Mesendoderm (in vitro differentiated cells): ENCODE measurements around the gene CLEC18A.

Experiments
- DNase-seq: peaks from one replicate; pipeline ENCODE4 v3.0.0; 2013
- H2AK5ac ChIP-seq: 2 replicates; pipeline ENCODE4 v1.6.1; 2013; ENCODE audit warnings: low read length, inconsistent platforms
- H2BK120ac ChIP-seq: 2 replicates; pipeline ENCODE4 v1.6.1; 2013; ENCODE audit warnings: low read depth, mild to moderate bottlenecking, low read length, moderate library complexity, mixed read lengths
- H2BK15ac ChIP-seq: replicated peaks from 2 replicates; pipeline ENCODE4 v1.6.1; 2013; ENCODE audit warnings: low read depth, mild to moderate bottlenecking, moderate library complexity
- H2BK5ac ChIP-seq: 2 replicates; pipeline ENCODE4 v1.6.1; 2013; ENCODE audit warnings: low read length, inconsistent platforms
- H3K18ac ChIP-seq: 2 replicates; pipeline ENCODE4 v1.6.1; 2013; ENCODE audit warnings: mild to moderate bottlenecking, low read length, mixed read lengths
- H3K23ac ChIP-seq: one replicate; pipeline ENCODE4 v1.6.1; 2013; ENCODE audit warnings: low read length
- H3K27ac ChIP-seq: 2 replicates; pipeline ENCODE4 v1.5.1; 2013; ENCODE audit warnings: low read depth, mild to moderate bottlenecking, inconsistent platforms, low read length, moderate library complexity
- H3K27me3 ChIP-seq: 2 replicates; pipeline ENCODE4 v1.6.1; 2013; ENCODE audit warnings: low read length, control low read depth, mild to moderate bottlenecking, inconsistent platforms; ENCODE audit not compliant: insufficient read depth, poor library complexity
- H3K36me3 ChIP-seq: 2 replicates; pipeline ENCODE4 v1.6.1; 2013; ENCODE audit warnings: low read length, inconsistent platforms; ENCODE audit not compliant: control insufficient read depth, insufficient read depth
- H3K4ac ChIP-seq: one replicate; pipeline ENCODE4 v1.6.1; 2013; ENCODE audit warnings: low read depth, mild to moderate bottlenecking, low read length, moderate library complexity
- H3K4me1 ChIP-seq: 2 replicates; pipeline ENCODE4 v1.6.1; 2013; ENCODE audit warnings: low read depth, low read length, inconsistent platforms; ENCODE audit not compliant: control insufficient read depth
- H3K4me2 ChIP-seq: 2 replicates; pipeline ENCODE4 v1.6.1; 2013; ENCODE audit warnings: low read length
- H3K4me3 ChIP-seq: 2 replicates; pipeline ENCODE4 v1.5.1; 2013; ENCODE audit warnings: mild to moderate bottlenecking, low read length
- H3K56ac ChIP-seq: one replicate; pipeline ENCODE4 v1.6.1; 2013; ENCODE audit warnings: low read length
- H3K79me1 ChIP-seq: 2 replicates; pipeline ENCODE4 v1.6.1; 2013; ENCODE audit warnings: low read length, inconsistent platforms
- H3K79me2 ChIP-seq: 2 replicates; pipeline ENCODE4 v1.6.1; 2013; ENCODE audit warnings: mild to moderate bottlenecking, low read length; ENCODE audit not compliant: control insufficient read depth, insufficient read depth
- H3K9ac ChIP-seq: 2 replicates; pipeline ENCODE4 v1.6.1; 2013; ENCODE audit warnings: low read length, inconsistent platforms
- H4K5ac ChIP-seq: one replicate; pipeline ENCODE4 v1.6.1; 2013; ENCODE audit warnings: low read length
- H4K8ac ChIP-seq: one replicate; pipeline ENCODE4 v1.6.1; 2013; ENCODE audit warnings: low read depth, mild to moderate bottlenecking, control low read depth, low read length, moderate library complexity
- WGBS: extraction: QIAGEN DNeasy Blood & Tissue Kit; methylation state at CpG from one replicate; pipeline ENCODE4 v1.1.7; 2013; ENCODE audit warnings: low lambda C conversion rate, missing lambda C conversion rate; ENCODE audit not compliant: insufficient coverage; ENCODE audit errors: extremely low coverage; 5-methylcytosine and 5-hydroxymethylcytosine counted together

The CLEC18A gene

GRCh38 chr16:69931631-69932030 lies 19.5 kb upstream of the CLEC18A start:
- no peak for DNase-seq
- Histone ChIP-seq H3K27ac (no peak overlapping the region), H3K23ac (no peak overlapping the region), H3K79me2 (no peaks in the 10 kb centered on the region), H2BK15ac (no peak overlapping the region), H2AK5ac (no peak overlapping the region), H3K4me1 (no peaks in the 10 kb centered on the region), H3K4ac (no peak overlapping the region), H4K5ac (no peak overlapping the region), H3K27me3 (no peaks in the 10 kb centered on the region), H3K9ac (no peak overlapping the region), H2BK5ac (no peak overlapping the region), H3K36me3 (no peaks in the 10 kb centered on the region), H3K4me2 (no peak overlapping the region), H3K79me1 (no peaks in the 10 kb centered on the region), H3K18ac (no peak overlapping the region), H4K8ac (no peak overlapping the region), H3K4me3 (no peak overlapping the region), H2BK120ac (no peak overlapping the region), H3K56ac (no peak overlapping the region)
- no CpG with 5 or more reads among the region's 13 CpGs for WGBS

GRCh38 chr16:69932228-69932627 lies 18.9 kb upstream of the CLEC18A start:
- Histone ChIP-seq H3K79me1 (no peaks in the 10 kb centered on the region), H3K56ac (no peak overlapping the region), H4K8ac (no peak overlapping the region), H2BK15ac (no peak overlapping the region), H3K27me3 (no peaks in the 10 kb centered on the region), H2BK5ac (no peak overlapping the region), H4K5ac (no peak overlapping the region), H3K79me2 (no peaks in the 10 kb centered on the region), H3K9ac (no peak overlapping the region), H3K4ac (no peak overlapping the region), H3K27ac (no peak overlapping the region), H2AK5ac (no peak overlapping the region), H3K4me3 (no peak overlapping the region), H3K18ac (no peak overlapping the region), H3K4me2 (no peak overlapping the region), H2BK120ac (no peak overlapping the region), H3K23ac (no peak overlapping the region), H3K36me3 (no peaks in the 10 kb centered on the region), H3K4me1 (no peaks in the 10 kb centered on the region)
- WGBS = no CpG with 5 or more reads among the region's 9 CpGs
- no peak for DNase-seq

- no CpG with 5 or more reads among the region's 27 CpGs for WGBS
- Histone ChIP-seq H2BK5ac (no peak overlapping the region), H2BK15ac (no peak overlapping the region), H3K27ac (no peak overlapping the region), H3K4me3 (no peak overlapping the region), H3K4ac (no peak overlapping the region), H3K18ac (no peak overlapping the region), H3K4me2 (no peak overlapping the region), H3K9ac (no peak overlapping the region), H3K36me3 (no peaks in the 10 kb centered on the region), H3K23ac (no peak overlapping the region), H3K79me1 (no peaks in the 10 kb centered on the region), H3K56ac (no peak overlapping the region), H4K5ac (no peak overlapping the region), H2BK120ac (no peak overlapping the region), H3K4me1 (no peaks in the 10 kb centered on the region), H3K79me2 (no peaks in the 10 kb centered on the region), H3K27me3 (no peaks in the 10 kb centered on the region), H2AK5ac (no peak overlapping the region), H4K8ac (no peak overlapping the region)
- DNase-seq = no peak
Measured at GRCh38 chr16:69932691-69933392, 18.3 kb upstream of the CLEC18A start.

- Histone ChIP-seq H2BK5ac (no peak overlapping the region), H3K56ac (no peak overlapping the region), H2AK5ac (no peak overlapping the region), H3K4ac (no peak overlapping the region), H3K36me3 (no peaks in the 10 kb centered on the region), H2BK120ac (no peak overlapping the region), H4K8ac (no peak overlapping the region), H3K27ac (no peak overlapping the region), H3K79me2 (no peaks in the 10 kb centered on the region), H3K4me1 (no peaks in the 10 kb centered on the region), H3K23ac (no peak overlapping the region), H2BK15ac (no peak overlapping the region), H3K4me2 (no peak overlapping the region), H3K18ac (no peak overlapping the region), H4K5ac (no peak overlapping the region), H3K9ac (no peak overlapping the region), H3K27me3 (no peaks in the 10 kb centered on the region), H3K79me1 (no peaks in the 10 kb centered on the region), H3K4me3 (no peak overlapping the region)
- no peak for DNase-seq
- WGBS = no CpG with 5 or more reads among the region's 10 CpGs
Measured at GRCh38 chr16:69934044-69934443, 17.1 kb upstream of the CLEC18A start.

GRCh38 chr16:69934751-69935150 lies 16.4 kb upstream of the CLEC18A start:
- Histone ChIP-seq H2BK5ac (no peak overlapping the region), H2BK15ac (no peak overlapping the region), H3K4me3 (no peak overlapping the region), H3K23ac (no peak overlapping the region), H3K18ac (no peak overlapping the region), H3K79me2 (no peaks in the 10 kb centered on the region), H3K27me3 (no peaks in the 10 kb centered on the region), H2AK5ac (no peak overlapping the region), H3K4me1 (no peaks in the 10 kb centered on the region), H3K56ac (no peak overlapping the region), H3K79me1 (no peaks in the 10 kb centered on the region), H3K27ac (no peak overlapping the region), H3K9ac (no peak overlapping the region), H2BK120ac (no peak overlapping the region), H3K36me3 (no peaks in the 10 kb centered on the region), H3K4ac (no peak overlapping the region), H4K8ac (no peak overlapping the region), H4K5ac (no peak overlapping the region), H3K4me2 (no peak overlapping the region)
- WGBS = no CpG with 5 or more reads among the region's 17 CpGs
- no peak for DNase-seq

GRCh38 chr16:69935278-69935711 lies 15.8 kb upstream of the CLEC18A start:
- Histone ChIP-seq H3K4me3 (no peak overlapping the region), H4K8ac (no peak overlapping the region), H2AK5ac (no peak overlapping the region), H4K5ac (no peak overlapping the region), H3K4me2 (no peak overlapping the region), H3K27ac (no peak overlapping the region), H2BK120ac (no peak overlapping the region), H3K56ac (no peak overlapping the region), H2BK5ac (no peak overlapping the region), H3K18ac (no peak overlapping the region), H3K9ac (no peak overlapping the region), H3K4me1 (no peaks in the 10 kb centered on the region), H3K23ac (no peak overlapping the region), H3K79me1 (no peaks in the 10 kb centered on the region), H3K79me2 (no peaks in the 10 kb centered on the region), H2BK15ac (no peak overlapping the region), H3K36me3 (no peaks in the 10 kb centered on the region), H3K4ac (no peak overlapping the region), H3K27me3 (no peaks in the 10 kb centered on the region)
- DNase-seq = no peak
- WGBS = no CpG with 5 or more reads among the region's 19 CpGs
